Stimulated activated CD8-positive, alpha-beta memory T cell treated with anti-CD3 and anti-CD28 coated beads, Interleukin-7, amount 100 ng/mL, for 1 hour (primary cell): ENCODE data around the gene ZGLP1.
"Not testable (repeated sequence)": the region's sequence is repeated elsewhere in the genome, so short reads cannot be mapped to it uniquely, and the experiment has no call there.

Experiments used
- DNase-seq, 2 donors: peaks; one replicate each; pipeline ENCODE4 v3.0.0-alpha.2; 2020; ENCODE audit warnings: low read depth in 2 of 2

ZGLP1 gene

GRCh38 chr19:10293637-10294367 lies 15.8 kb downstream of the ZGLP1 start:
- DNase-seq, result no peak

DNA sequence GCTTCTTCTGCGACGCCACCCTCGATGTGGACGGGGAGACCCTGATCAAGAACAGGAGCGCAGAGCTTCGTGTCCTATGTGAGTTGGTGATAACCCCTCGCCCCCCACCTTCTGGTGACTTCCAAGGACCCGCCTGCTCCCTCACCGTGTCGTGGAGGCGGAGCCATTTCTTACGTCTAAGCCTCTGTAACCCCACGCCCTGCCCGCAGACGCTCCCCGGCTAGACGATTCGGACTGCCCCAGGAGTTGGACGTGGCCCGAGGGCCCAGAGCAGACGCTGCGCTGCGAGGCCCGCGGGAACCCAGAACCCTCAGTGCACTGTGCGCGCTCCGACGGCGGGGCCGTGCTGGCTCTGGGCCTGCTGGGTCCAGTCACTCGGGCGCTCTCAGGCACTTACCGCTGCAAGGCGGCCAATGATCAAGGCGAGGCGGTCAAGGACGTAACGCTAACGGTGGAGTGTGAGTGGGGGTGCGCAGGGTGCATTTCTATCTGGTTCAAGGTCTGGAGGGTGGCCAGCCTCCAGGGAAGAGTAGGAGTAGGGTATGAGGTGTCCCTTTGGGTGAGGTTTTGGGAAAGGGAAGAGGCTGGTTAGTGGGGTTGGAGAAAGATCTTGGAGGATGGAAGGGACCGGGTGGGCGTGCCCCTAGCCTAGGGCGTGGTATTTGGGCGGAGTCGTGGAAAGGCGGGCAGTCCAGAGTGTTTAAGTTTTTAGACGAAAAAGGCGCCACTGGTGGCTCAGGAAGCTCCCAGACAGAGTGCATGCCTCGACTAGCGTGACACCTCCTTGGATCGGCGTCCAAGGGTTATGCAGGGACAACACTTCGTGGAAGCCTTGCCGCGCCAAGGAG lies 16.6 kb downstream of the ZGLP1 start:
- DNase-seq, result no peak

- peak in 1 of 2 donors; percentile 59 for DNase-seq
Observed at GRCh38 chr19:10292206-10292788, 17.3 kb downstream of the ZGLP1 start.

DNA sequence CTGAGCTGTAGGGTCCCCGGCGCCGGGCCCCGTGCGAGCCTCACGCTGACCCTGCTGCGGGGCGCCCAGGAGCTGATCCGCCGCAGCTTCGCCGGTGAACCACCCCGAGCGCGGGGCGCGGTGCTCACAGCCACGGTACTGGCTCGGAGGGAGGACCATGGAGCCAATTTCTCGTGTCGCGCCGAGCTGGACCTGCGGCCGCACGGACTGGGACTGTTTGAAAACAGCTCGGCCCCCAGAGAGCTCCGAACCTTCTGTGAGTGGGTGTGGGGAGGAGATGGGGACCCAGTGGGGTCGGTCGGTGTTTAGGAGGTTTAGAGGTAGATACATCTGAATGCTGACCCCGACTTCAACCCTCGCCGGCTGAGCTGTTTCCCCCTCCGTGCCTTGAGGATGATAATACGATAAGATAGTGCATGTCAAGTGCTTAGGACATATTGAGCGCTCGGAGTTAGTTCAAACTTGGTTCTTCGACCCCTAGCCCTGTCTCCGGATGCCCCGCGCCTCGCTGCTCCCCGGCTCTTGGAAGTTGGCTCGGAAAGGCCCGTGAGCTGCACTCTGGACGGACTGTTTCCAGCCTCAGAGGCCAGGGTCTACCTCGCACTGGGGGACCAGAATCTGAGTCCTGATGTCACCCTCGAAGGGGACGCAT lies 17.9 kb downstream of the ZGLP1 start:
- DNase-seq, result no peak

DNA sequence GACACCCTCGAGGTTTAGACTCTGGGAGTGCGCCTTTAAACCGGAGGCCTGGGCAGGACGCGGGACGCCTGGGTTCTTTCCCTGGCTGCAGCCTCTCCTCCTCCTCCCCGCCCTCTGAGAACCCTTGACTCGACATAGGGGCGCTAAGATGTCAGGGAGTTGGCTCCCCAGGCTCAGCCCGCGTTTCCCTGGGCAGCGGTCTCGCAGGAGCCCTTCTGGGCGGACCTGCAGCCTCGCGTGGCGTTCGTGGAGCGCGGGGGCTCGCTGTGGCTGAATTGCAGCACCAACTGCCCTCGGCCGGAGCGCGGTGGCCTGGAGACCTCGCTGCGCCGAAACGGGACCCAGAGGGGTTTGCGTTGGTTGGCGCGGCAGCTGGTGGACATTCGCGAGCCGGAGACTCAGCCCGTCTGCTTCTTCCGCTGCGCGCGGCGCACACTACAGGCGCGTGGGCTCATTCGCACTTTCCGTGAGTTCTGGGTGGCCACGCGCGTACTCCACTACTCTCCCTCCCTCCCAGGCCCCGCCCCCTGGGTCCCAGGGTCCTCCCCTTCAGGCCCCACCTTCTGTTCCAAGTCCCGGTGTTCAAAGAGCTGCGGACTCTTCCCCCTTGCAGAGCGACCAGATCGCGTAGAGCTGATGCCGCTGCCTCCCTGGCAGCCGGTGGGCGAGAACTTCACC lies 18.6 kb downstream of the ZGLP1 start:
- no peak for DNase-seq

DNA sequence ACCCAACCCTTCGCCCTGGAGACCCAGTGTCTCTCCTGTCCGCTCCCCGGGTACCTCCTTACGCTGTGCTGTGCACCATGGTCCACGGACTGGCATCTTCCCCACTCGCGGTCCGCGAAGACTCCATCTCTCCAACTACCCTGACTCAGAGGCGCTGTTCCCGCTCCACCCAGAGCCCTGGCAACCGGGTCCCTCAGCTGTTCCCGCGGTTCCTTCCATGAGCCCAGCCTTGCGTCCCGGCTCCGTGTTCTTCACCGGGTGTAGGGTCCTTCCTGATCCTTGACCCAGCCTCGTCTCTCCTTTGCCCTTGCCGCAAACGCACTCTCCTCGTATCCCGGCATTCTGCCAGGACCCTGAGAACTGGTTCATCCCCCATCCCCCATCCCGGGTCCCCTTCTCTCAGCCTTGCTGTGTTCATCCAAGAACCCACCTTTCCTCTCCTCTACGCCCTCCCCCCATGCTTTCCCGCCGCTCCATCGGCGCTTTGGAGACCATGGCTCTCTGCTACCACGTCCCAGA lies 19.2 kb downstream of the ZGLP1 start:
- DNase-seq, result no peak

DNA sequence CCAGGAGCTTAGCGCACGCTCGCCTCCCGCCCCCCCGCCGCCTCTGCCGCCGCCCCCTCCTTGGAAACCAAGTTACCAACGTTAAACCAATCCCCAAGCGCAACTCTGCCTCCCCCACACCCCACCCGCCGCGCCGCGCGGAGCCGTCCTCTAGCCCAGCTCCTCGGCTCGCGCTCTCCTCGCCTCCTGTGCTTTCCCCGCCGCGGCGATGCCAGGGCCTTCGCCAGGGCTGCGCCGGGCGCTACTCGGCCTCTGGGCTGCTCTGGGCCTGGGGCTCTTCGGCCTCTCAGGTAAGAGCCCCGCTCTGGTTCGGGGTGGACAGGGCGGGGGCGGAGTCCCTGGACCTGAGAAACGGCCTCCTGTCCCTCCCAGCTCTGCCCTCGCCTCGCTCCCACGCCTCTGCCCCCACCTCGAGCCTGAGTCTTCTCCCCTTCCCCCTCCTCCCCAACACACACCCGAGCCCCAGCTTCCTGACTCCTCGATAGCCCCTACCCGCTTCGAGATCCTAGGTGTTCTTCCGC lies 19.7 kb downstream of the ZGLP1 start, which contains the start of gene ICAM5:
ICAM5 (plus strand) TSS at position 117 of the 521 bp plus-strand sequence; CDS start at position 209, 92 bp downstream.
- DNase-seq, result no peak

GRCh38 chr19:10289167-10289835 lies 20.3 kb downstream of the ZGLP1 start:
- no peak for DNase-seq

DNA sequence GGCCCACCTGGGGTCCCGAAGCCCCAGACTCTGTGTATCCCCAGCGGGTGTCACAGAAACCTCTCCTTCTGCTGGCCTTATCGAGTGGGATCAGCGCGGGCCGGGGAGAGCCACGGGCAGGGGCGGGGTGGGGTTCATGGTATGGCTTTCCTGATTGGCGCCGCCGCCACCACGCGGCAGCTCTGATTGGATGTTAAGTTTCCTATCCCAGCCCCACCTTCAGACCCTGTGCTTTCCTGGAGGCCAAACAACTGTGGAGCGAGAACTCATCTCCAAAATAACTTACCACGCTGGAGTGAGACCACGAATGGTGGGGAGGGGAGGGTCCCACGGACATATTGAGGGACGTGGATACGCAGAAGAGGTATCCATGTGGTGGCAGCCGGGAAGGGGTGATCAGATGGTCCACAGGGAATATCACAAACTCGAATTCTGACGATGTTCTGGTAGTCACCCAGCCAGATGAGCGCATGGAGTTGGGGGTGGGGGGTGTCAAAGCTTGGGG lies 20.9 kb downstream of the ZGLP1 start:
- no peak for DNase-seq

DNA sequence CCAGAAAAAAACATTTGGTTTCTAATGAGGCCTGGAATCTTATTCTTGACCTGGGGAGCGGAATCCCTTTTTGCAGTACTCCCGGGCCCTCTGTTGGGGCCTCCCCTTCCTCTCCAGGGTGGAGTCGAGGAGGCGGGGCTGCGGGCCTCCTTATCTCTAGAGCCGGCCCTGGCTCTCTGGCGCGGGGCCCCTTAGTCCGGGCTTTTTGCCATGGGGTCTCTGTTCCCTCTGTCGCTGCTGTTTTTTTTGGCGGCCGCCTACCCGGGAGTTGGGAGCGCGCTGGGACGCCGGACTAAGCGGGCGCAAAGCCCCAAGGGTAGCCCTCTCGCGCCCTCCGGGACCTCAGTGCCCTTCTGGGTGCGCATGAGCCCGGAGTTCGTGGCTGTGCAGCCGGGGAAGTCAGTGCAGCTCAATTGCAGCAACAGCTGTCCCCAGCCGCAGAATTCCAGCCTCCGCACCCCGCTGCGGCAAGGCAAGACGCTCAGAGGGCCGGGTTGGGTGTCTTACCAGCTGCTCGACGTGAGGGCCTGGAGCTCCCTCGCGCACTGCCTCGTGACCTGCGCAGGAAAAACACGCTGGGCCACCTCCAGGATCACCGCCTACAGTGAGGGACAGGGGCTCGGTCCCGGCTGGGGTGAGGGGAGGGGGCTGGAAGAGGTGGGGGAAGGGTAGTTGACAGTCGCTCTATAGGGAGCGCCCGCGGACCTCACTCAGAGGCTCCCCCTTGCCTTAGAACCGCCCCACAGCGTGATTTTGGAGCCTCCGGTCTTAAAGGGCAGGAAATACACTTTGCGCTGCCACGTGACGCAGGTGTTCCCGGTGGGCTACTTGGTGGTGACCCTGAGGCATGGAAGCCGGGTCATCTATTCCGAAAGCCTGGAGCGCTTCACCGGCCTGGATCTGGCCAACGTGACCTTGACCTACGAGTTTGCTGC lies 22.5 kb downstream of the ZGLP1 start, which contains the start of gene ICAM4:
ICAM4 (plus strand) TSS at position 153 of the 935 bp plus-strand sequence; CDS start at position 211, 58 bp downstream.
- no peak for DNase-seq

- no peak for DNase-seq
Observed at GRCh38 chr19:10285393-10285792, 24.2 kb downstream of the ZGLP1 start.

- no peak for DNase-seq
Observed at GRCh38 chr19:10284960-10285278, 24.7 kb downstream of the ZGLP1 start.

DNA sequence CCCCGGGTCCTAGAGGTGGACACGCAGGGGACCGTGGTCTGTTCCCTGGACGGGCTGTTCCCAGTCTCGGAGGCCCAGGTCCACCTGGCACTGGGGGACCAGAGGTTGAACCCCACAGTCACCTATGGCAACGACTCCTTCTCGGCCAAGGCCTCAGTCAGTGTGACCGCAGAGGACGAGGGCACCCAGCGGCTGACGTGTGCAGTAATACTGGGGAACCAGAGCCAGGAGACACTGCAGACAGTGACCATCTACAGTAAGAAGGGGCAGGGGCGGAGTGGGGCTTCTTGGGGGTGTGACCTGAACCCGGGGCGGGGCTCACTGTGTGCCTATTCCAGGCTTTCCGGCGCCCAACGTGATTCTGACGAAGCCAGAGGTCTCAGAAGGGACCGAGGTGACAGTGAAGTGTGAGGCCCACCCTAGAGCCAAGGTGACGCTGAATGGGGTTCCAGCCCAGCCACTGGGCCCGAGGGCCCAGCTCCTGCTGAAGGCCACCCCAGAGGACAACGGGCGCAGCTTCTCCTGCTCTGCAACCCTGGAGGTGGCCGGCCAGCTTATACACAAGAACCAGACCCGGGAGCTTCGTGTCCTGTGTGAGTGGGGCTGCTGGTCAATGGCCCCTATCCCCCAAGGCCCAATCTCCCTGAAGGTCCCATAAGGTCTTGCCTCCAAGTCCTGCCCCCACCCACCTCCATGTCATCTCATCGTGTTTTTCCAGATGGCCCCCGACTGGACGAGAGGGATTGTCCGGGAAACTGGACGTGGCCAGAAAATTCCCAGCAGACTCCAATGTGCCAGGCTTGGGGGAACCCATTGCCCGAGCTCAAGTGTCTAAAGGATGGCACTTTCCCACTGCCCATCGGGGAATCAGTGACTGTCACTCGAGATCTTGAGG lies 25.3 kb downstream of the ZGLP1 start:
- DNase-seq, result no peak

DNA sequence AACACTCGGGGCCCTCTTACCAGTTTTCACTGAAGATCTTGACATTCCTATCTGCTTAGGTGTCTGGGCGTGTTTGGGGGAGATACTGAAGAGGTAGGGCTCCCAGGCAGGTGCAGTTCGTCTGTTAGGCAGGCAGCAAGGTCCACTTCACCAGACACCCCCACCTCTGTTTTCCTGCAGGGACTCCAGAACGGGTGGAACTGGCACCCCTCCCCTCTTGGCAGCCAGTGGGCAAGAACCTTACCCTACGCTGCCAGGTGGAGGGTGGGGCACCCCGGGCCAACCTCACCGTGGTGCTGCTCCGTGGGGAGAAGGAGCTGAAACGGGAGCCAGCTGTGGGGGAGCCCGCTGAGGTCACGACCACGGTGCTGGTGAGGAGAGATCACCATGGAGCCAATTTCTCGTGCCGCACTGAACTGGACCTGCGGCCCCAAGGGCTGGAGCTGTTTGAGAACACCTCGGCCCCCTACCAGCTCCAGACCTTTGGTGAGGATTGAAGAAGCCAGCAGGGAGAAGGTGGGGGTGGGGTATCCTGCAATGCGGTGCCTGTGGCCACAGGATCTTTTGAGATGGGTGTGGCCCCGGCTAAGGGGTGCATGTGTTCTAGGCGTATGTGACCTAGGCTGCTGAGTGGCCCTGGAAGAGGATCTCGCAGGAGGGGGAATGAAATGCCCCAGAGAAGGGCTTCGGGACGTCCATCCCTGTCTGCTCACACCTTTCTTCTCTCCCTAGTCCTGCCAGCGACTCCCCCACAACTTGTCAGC lies 26.1 kb downstream of the ZGLP1 start:
- DNase-seq, result no peak

DNA sequence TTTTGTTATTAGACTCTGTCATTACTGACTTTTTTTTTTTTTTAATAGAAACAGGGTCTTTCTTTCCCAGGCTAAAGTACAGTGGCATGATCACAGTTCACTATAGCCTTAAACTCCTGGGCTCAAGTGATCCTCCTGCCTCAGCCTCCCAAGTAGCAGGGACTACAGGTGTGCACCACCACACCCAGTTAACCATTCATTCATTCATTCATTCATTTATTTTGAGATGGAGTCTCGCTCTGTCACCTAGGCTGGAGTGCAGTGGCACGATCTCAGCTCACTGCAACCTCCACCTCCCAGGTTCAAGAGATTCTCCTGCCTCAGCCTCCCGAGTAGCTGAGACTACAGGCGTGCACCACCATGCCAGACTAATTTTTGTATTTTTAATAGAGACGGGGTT lies 27.6 kb downstream of the ZGLP1 start:
- not testable (repeated sequence) for DNase-seq

DNA sequence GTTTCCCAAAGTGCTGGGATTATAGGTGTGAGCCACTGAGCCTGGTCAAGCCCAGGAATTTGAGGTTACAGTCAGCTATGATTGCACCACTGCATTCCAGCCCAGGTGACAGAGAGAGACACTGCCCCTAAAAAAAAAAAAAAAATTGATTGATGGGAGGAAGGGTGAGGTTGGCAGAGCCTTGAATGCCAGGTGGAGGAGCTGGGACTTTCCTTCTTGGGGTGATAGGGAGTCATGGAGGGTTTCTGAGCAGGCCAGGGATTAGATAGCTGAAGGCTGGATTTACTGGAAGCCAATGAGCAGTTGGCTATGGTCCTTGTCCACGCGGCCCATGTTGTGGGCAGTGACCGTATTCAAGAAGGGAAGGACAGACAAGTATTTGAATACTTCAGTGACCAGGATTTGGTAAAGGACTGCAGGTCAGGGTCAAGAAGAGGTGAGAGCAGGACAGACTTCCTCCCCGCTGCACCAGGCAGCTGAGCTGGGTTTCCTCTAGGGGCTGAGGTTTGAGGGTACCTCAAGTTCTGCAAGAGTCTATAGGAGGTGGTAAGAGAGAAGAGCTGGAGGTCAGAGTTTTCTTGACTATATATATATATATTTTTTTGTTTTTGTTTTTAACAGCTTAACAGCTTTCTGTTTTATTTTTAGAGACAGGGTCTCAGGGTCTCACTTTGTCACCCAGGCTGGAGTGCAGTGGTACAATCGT lies 29.7 kb downstream of the ZGLP1 start:
- DNase-seq, result no peak

DNA sequence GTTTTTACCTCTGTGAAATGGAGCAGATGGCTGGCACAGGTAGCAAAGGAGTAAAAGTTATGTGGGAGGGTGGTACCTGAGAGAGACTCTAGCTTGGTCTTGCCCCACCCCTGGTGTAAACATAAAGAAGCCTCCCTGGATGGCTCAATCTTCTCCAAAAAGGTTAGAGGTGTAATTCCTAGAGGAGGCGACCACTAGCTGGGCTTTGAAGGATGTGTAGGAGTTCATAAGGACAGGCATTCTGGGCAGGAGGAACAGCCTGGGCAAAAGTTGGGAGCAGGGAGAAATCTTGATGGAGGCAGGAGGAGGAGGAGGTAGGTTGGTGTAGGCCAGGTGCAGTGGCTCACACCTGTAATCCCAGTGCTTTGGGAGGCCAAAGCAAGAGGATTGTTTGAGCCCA lies 30.7 kb downstream of the ZGLP1 start:
- DNase-seq, result no peak
